Fibroblast of the aortic adventitia (primary cell): ENCODE results near the gene MYMK. TPM values are rescaled to one million over a fixed set of nuclear protein-coding genes. Genes with fewer than 3 reads are reported as not detected.

Experiments used
- DNase-seq: peaks from one replicate; pipeline ENCODE4 v3.0.0-alpha.2; 2010; ENCODE audit warnings: low read depth
- H3K4me3 ChIP-seq: 2 replicates; pipeline ENCODE4 v1.5.1; 2011; ENCODE audit warnings: low read depth, mild to moderate bottlenecking, control low read depth, low read length, moderate library complexity
- CTCF ChIP-seq: IDR thresholded peaks from 2 replicates; pipeline ENCODE4 v1.5.1; 2011; ENCODE audit warnings: mild to moderate bottlenecking, low read length, control low read depth, inconsistent platforms; ENCODE audit not compliant: insufficient read depth
- total RNA-seq: library from RNA; depleted of rRNA; stranded (reverse); fragments of >200 nt; gene quantifications from 2 replicates; pipeline ENCODE4 v1.2.3, GENCODE V29; 2012; ENCODE audit warnings: low replicate concordance

MYMK gene
- total RNA-seq, 1 donor = not detected

DNA sequence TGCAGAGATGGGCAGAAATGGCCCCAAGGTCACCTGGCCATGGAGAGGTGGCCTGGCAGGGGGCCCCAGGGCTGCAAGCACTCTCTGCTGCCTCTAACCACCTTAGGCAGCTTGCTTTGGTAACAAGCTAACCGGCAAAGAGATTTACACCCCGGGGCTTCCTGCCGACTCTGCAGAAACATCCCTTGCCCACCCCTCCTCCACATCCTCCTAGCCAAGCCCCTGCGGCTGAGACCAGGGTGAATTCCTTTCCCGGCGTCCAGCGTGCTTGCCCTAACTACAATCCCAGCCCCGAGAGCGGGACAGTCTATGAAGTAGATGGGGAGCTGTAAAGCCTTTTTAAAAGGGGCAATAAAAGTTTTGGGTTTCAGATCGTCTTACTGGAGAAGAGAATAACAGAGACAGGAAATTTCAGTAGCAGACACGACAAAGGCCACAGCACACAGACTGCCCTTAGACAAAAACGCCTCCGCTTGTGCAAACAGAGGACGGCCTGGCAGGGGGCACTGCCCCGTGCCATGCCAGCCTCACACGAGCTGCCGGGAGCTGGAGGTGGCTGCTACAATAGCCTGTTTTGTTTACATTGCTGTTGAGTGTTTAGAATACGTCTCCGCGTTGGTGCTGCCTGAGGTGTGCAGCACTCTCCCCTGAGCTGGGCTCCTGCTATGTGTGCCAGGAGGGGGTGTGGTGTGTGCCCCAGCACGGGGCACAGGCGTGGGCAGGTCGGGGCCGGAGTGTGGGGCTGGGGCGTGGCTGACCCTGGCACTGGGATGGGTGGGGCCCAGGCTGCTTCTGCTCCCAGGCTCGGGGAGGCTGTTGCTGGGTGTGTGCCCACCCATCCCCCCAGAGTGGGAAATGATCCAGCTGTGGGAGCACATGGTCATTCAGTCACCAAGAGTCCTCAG, 15.3 kb downstream of the MYMK start:
- TF ChIP-seq CTCF = no peak
- no peak for DNase-seq

GRCh38 chr9:133508046-133508445, 16.7 kb downstream of the MYMK start:
- TF ChIP-seq CTCF = no peak
- no peak for DNase-seq
- H3K4me3 ChIP-seq = no peak overlapping the region

More for the DNA sequence above, 15.3 kb downstream of the MYMK start:
- no peak overlapping the region for H3K4me3 ChIP-seq

- no peak for DNase-seq
- TF ChIP-seq CTCF = no peak
- H3K4me3 ChIP-seq = no peak overlapping the region
These were observed 17.4 kb downstream of the MYMK start for GRCh38 chr9:133507246-133507965.

GRCh38 chr9:133506653-133507038, 18.1 kb downstream of the MYMK start:
- peak; percentile 95 for DNase-seq
- peak; percentile 47 for TF ChIP-seq CTCF
- no peak overlapping the region for H3K4me3 ChIP-seq

GRCh38 chr9:133505901-133506652, 18.7 kb downstream of the MYMK start:
- no peak for TF ChIP-seq CTCF
- no peak overlapping the region for H3K4me3 ChIP-seq
- DNase-seq = peak; percentile 97

DNA sequence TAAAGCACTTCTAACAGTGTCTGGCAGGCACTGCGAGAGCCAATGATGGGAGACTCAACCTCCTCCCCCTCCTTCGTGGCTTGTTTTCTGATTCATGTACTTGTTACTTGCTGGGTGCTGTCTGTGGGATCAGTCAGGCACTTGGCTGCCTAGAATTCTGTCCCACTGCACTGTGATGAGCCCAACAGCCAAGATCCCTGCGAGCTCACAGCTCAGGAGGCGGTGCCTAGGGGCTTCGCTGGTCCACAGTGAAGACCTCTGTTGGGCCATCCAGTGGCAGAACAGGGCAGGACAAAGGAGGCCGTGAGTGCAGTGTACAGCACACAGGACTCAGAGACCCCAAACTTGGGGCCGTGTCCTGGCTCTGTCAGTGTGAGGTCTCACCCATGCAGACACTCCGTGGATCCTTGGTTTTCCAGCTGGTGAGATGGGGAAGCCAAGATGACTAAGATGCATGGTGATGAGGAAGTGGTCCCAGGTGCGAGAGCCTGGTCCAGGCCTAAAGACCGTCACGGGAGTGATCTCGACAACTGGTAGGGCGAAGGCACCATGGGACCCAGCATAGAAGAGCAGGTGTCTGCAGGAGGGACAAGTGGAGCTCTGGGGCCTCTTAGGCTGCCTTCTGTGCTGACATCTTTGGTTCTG, 19.5 kb downstream of the MYMK start:
- no peak overlapping the region for H3K4me3 ChIP-seq
- peak; percentile 36 for DNase-seq
- TF ChIP-seq CTCF = no peak
